Neuronal stem cell (in vitro differentiated cells): Measurements from ENCODE around the gene FBXL15.

Experiments
- DNase-seq: peaks from one replicate; pipeline ENCODE4 v3.0.0-alpha.2; 2013; ENCODE audit warnings: low spot score
- H2AFZ ChIP-seq: one replicate; pipeline ENCODE4 v1.6.1; 2013; ENCODE audit warnings: mild to moderate bottlenecking, low read length, inconsistent platforms
- H2AK5ac ChIP-seq: 2 replicates; pipeline ENCODE4 v1.6.1; 2013; ENCODE audit warnings: low read depth, mild to moderate bottlenecking, inconsistent platforms, low read length, moderate library complexity, mixed read lengths
- H2BK120ac ChIP-seq: 2 replicates; pipeline ENCODE4 v1.6.1; 2013; ENCODE audit warnings: low read depth, mild to moderate bottlenecking, inconsistent platforms, low read length, moderate library complexity, mixed read lengths
- H2BK12ac ChIP-seq: one replicate; pipeline ENCODE4 v1.6.1; 2013; ENCODE audit warnings: low read length, inconsistent platforms
- H2BK15ac ChIP-seq: 2 replicates; pipeline ENCODE4 v1.6.1; 2013; ENCODE audit warnings: mild to moderate bottlenecking, low read length, inconsistent platforms, mixed read lengths
- H2BK5ac ChIP-seq: one replicate; pipeline ENCODE4 v1.6.1; 2013; ENCODE audit warnings: inconsistent platforms, mild to moderate bottlenecking, low read length, moderate library complexity
- H3K14ac ChIP-seq: one replicate; pipeline ENCODE4 v1.6.1; 2013; ENCODE audit warnings: low read length, inconsistent platforms
- H3K18ac ChIP-seq: 2 replicates; pipeline ENCODE4 v1.6.1; 2013; ENCODE audit warnings: low read length, inconsistent platforms
- H3K23ac ChIP-seq: 2 replicates; pipeline ENCODE4 v1.6.1; 2013; ENCODE audit warnings: low read depth, mild to moderate bottlenecking, mixed read lengths, low read length, inconsistent platforms; ENCODE audit not compliant: poor library complexity
- H3K27ac ChIP-seq: replicated peaks from 3 replicates; pipeline ENCODE4 v1.5.1; 2013; ENCODE audit warnings: low read length, inconsistent platforms
- H3K27me3 ChIP-seq, 3 experiments: 2 replicates each; pipeline ENCODE4 v1.6.1; 2013; ENCODE audit warnings: low read length in 3 of 3, mild to moderate bottlenecking in 2 of 3, inconsistent platforms in 1 of 3, low read depth in 1 of 3, mixed read lengths in 1 of 3, moderate library complexity in 1 of 3; ENCODE audit not compliant: control insufficient read depth in 3 of 3, insufficient read depth in 3 of 3
- H3K36me3 ChIP-seq, 2 donors: replicated peaks in 1 of 2; 2 replicates each; pipeline ENCODE4 v1.6.1; 2013; ENCODE audit warnings: low read length in 2 of 2; ENCODE audit not compliant: control insufficient read depth in 2 of 2, insufficient read depth in 2 of 2
- H3K4ac ChIP-seq: 2 replicates; pipeline ENCODE4 v1.6.1; 2013; ENCODE audit warnings: inconsistent platforms, mild to moderate bottlenecking, low read length, moderate library complexity
- H3K4me1 ChIP-seq, 2 donors: 1 replicate in 1 of 2; 2 replicates in 1 of 2; pipeline ENCODE4 v1.6.1; 2013; ENCODE audit warnings: low read length in 2 of 2, low read depth in 1 of 2; ENCODE audit not compliant: control insufficient read depth in 2 of 2, insufficient read depth in 1 of 2
- H3K4me2 ChIP-seq: one replicate; pipeline ENCODE4 v1.6.1; 2013; ENCODE audit warnings: mild to moderate bottlenecking, low read length, inconsistent platforms; ENCODE audit not compliant: insufficient read depth, poor library complexity, severe bottlenecking
- H3K4me3 ChIP-seq, 2 donors: 2 replicates each; pipeline ENCODE4 v1.5.1; 2013; ENCODE audit warnings: low read length in 2 of 2, mild to moderate bottlenecking in 2 of 2, inconsistent platforms in 1 of 2, moderate library complexity in 1 of 2
- H3K79me1 ChIP-seq: one replicate; pipeline ENCODE4 v1.6.1; 2013; ENCODE audit warnings: low read depth, mild to moderate bottlenecking, inconsistent platforms, low read length, moderate library complexity
- H3K9ac ChIP-seq: one replicate; pipeline ENCODE4 v1.6.1; 2013; ENCODE audit warnings: mild to moderate bottlenecking, low read depth, low read length, inconsistent platforms; ENCODE audit not compliant: poor library complexity
- H3K9me3 ChIP-seq, 2 donors: replicated peaks in 1 of 2; 2 replicates each; pipeline versions ENCODE3 to v1.6.1; 2013; ENCODE audit warnings: low read length in 2 of 2, mild to moderate bottlenecking in 2 of 2, inconsistent platforms in 1 of 2, low read depth in 1 of 2, mixed read lengths in 1 of 2, moderate library complexity in 1 of 2; ENCODE audit not compliant: control insufficient read depth in 2 of 2, insufficient read depth in 1 of 2
- H4K8ac ChIP-seq: one replicate; pipeline ENCODE4 v1.6.1; 2013; ENCODE audit warnings: low read depth, mild to moderate bottlenecking, inconsistent platforms, low read length, moderate library complexity
- H4K91ac ChIP-seq: one replicate; pipeline ENCODE4 v1.6.1; 2013; ENCODE audit warnings: low read length, low read depth, mild to moderate bottlenecking, inconsistent platforms; ENCODE audit not compliant: poor library complexity
- WGBS, 2 donors: extraction: QIAGEN DNeasy Blood & Tissue Kit; methylation state at CpG; one replicate each; pipeline ENCODE4 v1.1.7; 2013; ENCODE audit warnings: missing lambda C conversion rate in 2 of 2, mixed read lengths in 1 of 2; ENCODE audit not compliant: insufficient read length in 2 of 2, insufficient replicate concordance in 1 of 2; ENCODE audit errors: extremely low coverage in 2 of 2; 5-methylcytosine and 5-hydroxymethylcytosine counted together

Gene FBXL15

GRCh38 chr10:102400076-102400475 lies 20.6 kb upstream of the FBXL15 start:
- peak overlapping the region; percentile 77 for H4K8ac ChIP-seq
- H3K9me3 ChIP-seq = no peaks in the 10 kb centered on the region
- H4K91ac ChIP-seq = no peak overlapping the region
- peak overlapping the region; percentile 4 for H2BK12ac ChIP-seq
- H2BK5ac ChIP-seq = peak overlapping the region; percentile 22
- H3K18ac ChIP-seq = peak overlapping the region; percentile 89
- peak overlapping the region; percentile 88 for H2BK120ac ChIP-seq
- no peak overlapping the region for H3K4ac ChIP-seq
- no peak for DNase-seq
- no peak overlapping the region for H3K27ac ChIP-seq
- peaks cover 0 to 3% (median 0%) of the 10 kb centered on the region in 3 experiments for H3K27me3 ChIP-seq
- H3K79me1 ChIP-seq = peaks cover 1% of the 10 kb centered on the region
- H3K4me1 ChIP-seq = peaks cover 6 to 13% of the 10 kb centered on the region in 2 donors
- peak overlapping the region; percentile 80 for H3K9ac ChIP-seq
- H3K4me2 ChIP-seq = no peak overlapping the region
- no peak overlapping the region for H3K14ac ChIP-seq
- H3K23ac ChIP-seq = peak overlapping the region; percentile 22
- no CpG with 5 or more reads among the region's 17 CpGs for WGBS, 2 donors
- no peak overlapping the region for H2AFZ ChIP-seq
- peaks cover 0 to 62% of the 10 kb centered on the region in 2 donors for H3K36me3 ChIP-seq
- no peak overlapping the region for H2BK15ac ChIP-seq
- H2AK5ac ChIP-seq = peak overlapping the region; percentile 59
- H3K4me3 ChIP-seq = no peak overlapping the region

- peaks cover 0 to 62% of the 10 kb centered on the region in 2 donors for H3K36me3 ChIP-seq
- H3K4me3 ChIP-seq = peak overlapping the region in 1 of 2 donors; percentile 9
- no peak overlapping the region for H2BK12ac ChIP-seq
- no peak overlapping the region for H3K27ac ChIP-seq
- H3K4me1 ChIP-seq = peaks cover 6 to 13% of the 10 kb centered on the region in 2 donors
- H2AFZ ChIP-seq = no peak overlapping the region
- no CpG with 5 or more reads among the region's 22 CpGs for WGBS, 2 donors
- H3K79me1 ChIP-seq = peaks cover 1% of the 10 kb centered on the region
- H3K9me3 ChIP-seq = no peaks in the 10 kb centered on the region
- H3K23ac ChIP-seq = no peak overlapping the region
- no peak overlapping the region for H3K14ac ChIP-seq
- H3K18ac ChIP-seq = no peak overlapping the region
- no peak overlapping the region for H2BK15ac ChIP-seq
- H2AK5ac ChIP-seq = peak overlapping the region; percentile 59
- no peaks in the 10 kb centered on the region for H3K27me3 ChIP-seq
- DNase-seq = no peak
- no peak overlapping the region for H3K9ac ChIP-seq
- H4K8ac ChIP-seq = no peak overlapping the region
- H3K4ac ChIP-seq = no peak overlapping the region
- no peak overlapping the region for H4K91ac ChIP-seq
- no peak overlapping the region for H2BK5ac ChIP-seq
- H2BK120ac ChIP-seq = no peak overlapping the region
- no peak overlapping the region for H3K4me2 ChIP-seq
These were observed 19.9 kb upstream of the FBXL15 start for GRCh38 chr10:102400598-102401341.

- H2AK5ac ChIP-seq = no peak overlapping the region
- no peak overlapping the region for H2BK120ac ChIP-seq
- no peak overlapping the region for H2AFZ ChIP-seq
- H3K27me3 ChIP-seq = peaks cover 0 to 4% (median 0%) of the 10 kb centered on the region in 3 experiments
- H3K79me1 ChIP-seq = peaks cover 1% of the 10 kb centered on the region
- no peak overlapping the region for H3K4me2 ChIP-seq
- H2BK15ac ChIP-seq = no peak overlapping the region
- no peak overlapping the region for H3K14ac ChIP-seq
- no peak overlapping the region for H3K9ac ChIP-seq
- H3K4me3 ChIP-seq = peak overlapping the region in 1 of 2 donors; percentile 32
- H4K91ac ChIP-seq = no peak overlapping the region
- peaks cover 0 to 62% of the 10 kb centered on the region in 2 donors for H3K36me3 ChIP-seq
- no peak overlapping the region for H2BK12ac ChIP-seq
- DNase-seq = no peak
- no CpG with 5 or more reads among the region's 8 CpGs for whole genome bisulfite sequencing, 2 donors
- H3K27ac ChIP-seq = no peak overlapping the region
- no peak overlapping the region for H3K23ac ChIP-seq
- no peak overlapping the region for H2BK5ac ChIP-seq
- no peaks in the 10 kb centered on the region for H3K9me3 ChIP-seq
- no peak overlapping the region for H3K4ac ChIP-seq
- no peak overlapping the region for H4K8ac ChIP-seq
- H3K18ac ChIP-seq = no peak overlapping the region
- H3K4me1 ChIP-seq = peaks cover 4 to 10% of the 10 kb centered on the region in 2 donors
These were observed 19.3 kb upstream of the FBXL15 start for GRCh38 chr10:102401342-102401654.

DNA sequence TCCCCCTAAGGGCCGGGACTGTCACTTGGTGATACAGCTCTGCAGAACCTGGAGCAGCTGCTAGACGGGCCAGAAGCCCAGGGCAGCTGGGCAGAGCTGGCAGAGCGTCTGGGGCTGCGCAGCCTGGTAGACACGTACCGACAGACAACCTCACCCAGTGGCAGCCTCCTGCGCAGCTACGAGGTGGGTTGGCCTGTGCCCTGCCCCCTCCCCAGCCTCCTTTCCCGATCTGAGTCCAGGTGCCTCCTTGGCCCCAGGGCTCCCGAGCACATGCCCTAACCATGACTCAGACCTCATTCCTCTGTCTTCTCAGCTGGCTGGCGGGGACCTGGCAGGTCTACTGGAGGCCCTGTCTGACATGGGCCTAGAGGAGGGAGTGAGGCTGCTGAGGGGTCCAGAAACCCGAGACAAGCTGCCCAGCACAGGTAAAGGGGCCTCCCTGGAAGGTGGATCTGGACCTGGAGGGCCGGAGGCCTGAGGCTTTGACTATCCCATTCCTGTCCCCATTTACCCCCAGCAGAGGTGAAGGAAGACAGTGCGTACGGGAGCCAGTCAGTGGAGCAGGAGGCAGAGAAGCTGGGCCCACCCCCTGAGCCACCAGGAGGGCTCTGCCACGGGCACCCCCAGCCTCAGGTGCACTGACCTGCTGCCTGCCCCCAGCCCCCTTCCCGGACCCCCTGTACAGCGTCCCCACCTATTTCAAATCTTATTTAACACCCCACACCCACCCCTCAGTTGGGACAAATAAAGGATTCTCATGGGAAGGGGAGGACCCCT lies 18.7 kb upstream of the FBXL15 start:
- Histone ChIP-seq H3K27me3 (peaks cover 0 to 4% (median 0%) of the 10 kb centered on the region in 3 experiments), H4K91ac (no peak overlapping the region), H4K8ac (no peak overlapping the region), H2AFZ (no peak overlapping the region), H3K27ac (no peak overlapping the region), H3K9ac (no peak overlapping the region), H3K4me2 (no peak overlapping the region), H3K9me3 (no peaks in the 10 kb centered on the region), H3K4me1 (peaks cover 4 to 10% of the 10 kb centered on the region in 2 donors), H3K18ac (no peak overlapping the region), H2BK5ac (no peak overlapping the region), H3K4ac (no peak overlapping the region), H3K14ac (no peak overlapping the region), H3K79me1 (peaks cover 1% of the 10 kb centered on the region), H2AK5ac (no peak overlapping the region), H3K4me3 (peak overlapping the region in 1 of 2 donors; percentile 32), H3K36me3 (peaks cover 0 to 58% of the 10 kb centered on the region in 2 donors), H2BK12ac (no peak overlapping the region), H2BK15ac (no peak overlapping the region), H2BK120ac (no peak overlapping the region), H3K23ac (no peak overlapping the region)
- DNase-seq = no peak
- WGBS, 2 donors = no CpG with 5 or more reads among the region's 18 CpGs
